NCI-H460 (cell line): ENCODE data around the gene GMDS. TPM values are rescaled to one million over a fixed set of nuclear protein-coding genes. Genes with fewer than 3 reads are reported as not detected.

Experiments
- DNase-seq: peaks from one replicate; pipeline ENCODE4 v3.0.0-alpha.2; 2016; ENCODE audit warnings: low read depth; ENCODE audit errors: extremely low read depth
- total RNA-seq: library from RNA; depleted of rRNA; stranded (reverse); fragments of >200 nt; shearing (Covaris generic); gene quantifications from 2 replicates; pipeline ENCODE4 v1.2.3, GENCODE V29; 2014

The GMDS gene
- total RNA-seq, 1 experiment from 2014 or later, result 20.3 TPM

DNA sequence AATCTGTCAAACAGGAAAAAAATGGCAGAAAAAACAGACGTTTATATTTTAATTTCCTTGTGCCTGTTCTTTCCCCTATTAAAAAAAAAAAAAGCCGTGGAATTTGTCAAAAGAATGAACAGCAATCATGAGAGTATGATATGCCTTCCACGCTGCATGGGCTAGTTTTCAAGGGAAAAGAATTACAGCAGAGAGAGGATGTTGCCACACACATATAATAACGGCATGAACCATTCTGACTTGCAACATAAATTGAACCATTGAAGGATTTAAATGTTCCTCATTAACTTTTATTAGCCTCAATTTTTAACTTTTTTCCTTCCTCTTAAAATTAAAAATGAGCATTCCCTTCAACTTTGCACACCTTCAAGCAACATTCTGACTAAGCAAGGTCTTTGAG lies 333.9 kb downstream of the GMDS start:
- DNase-seq, result no peak

GRCh38 chr6:1910621-1911407 lies 334.6 kb downstream of the GMDS start:
- no peak for DNase-seq

GRCh38 chr6:1908784-1909183 lies 336.6 kb downstream of the GMDS start:
- DNase-seq, result no peak

DNA sequence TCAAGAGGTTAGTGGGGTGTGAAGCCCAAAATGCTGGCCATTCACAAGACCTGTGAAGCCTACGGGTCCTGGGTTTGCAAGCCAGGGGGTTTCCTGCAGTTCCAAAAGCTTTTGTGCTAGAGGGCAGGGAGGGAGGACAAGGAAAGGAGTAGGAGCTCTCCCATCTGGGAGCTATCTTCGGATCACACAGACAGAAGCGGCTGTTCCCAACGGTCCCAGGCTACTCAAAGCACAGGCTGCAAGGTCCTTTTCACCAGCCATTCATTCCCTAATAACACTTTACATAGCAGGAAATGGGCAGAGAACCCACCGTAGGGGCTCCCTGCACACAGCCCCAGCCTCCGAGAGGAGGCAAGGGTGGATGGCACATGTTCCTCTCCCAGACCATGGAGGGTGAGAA lies 338.8 kb downstream of the GMDS start:
- DNase-seq, result no peak

DNA sequence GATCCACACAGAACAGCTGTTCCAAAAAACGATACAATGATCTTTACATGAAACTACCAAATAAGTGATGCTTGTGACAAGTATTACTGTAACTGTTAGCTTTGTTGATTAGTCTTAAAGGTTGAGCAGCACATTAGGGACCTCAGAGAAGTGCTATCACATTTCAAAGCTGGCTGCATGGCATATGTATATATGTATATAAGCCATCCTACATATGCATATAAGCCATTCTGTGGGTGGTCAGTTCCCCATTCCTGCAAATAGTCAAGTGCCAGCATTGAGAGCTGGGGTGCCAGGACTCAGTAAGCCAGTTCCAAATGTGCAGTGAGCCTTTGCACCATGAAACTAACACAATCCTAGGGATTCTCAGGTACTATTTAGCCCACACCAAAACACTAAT lies 339.4 kb downstream of the GMDS start:
- no peak for DNase-seq

DNA sequence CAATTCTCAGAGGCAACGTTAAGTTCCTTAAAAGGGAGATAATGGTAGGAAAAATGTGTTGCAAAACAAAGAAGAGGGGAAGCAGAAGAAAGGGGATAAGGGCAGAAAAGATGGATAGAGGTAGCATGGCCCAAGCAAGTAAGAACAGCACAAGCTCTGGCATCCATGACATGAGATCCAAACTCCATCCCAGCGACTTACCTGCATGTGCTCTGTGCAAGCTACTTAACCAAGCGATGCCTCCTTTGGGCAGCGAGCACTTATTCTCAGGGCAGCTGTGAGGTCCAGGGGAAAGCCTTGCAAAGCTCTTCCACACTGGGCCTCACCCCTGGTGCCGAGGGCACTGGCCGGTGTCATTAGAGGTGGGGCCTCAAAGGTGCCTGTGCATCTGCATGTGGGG lies 340.5 kb downstream of the GMDS start:
- DNase-seq, result no peak

- DNase-seq, result no peak
Measured at GRCh38 chr6:1904466-1904799, 341.0 kb downstream of the GMDS start.

DNA sequence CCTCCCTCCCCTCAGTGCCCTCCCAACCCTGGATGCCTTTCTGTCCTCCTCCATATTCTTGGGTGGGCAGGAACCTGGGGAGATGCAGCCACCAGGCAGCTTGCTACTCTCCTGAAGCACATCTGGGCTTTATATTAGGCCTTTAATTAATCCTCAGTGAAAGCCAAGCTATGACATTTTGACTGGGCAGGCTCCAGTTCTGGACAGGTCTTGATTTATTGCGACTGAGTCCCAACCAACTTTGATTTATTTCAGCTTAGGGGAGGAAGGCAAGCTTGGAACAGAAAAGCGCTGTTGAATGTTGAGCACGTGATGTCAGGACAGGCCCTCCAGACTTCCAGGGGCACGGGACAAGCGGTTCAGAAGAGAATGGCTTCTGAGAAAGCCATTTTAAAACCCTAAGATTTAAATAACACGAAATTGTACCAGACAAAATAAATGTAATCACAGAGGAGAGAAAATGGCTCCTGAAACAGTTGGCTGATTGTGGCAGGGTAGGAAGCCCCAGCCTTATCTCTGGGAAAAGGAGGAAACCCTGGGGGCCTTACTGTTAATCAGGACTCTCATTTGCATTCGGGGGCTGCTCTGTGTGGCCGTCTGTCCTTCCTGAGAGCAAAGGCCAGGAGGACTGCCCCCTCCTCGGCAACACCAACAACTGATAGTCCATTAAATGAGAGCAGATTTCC lies 341.5 kb downstream of the GMDS start:
- DNase-seq, result no peak

- no peak for DNase-seq
Measured at GRCh38 chr6:1901556-1901955, 343.8 kb downstream of the GMDS start.

GRCh38 chr6:1896897-1897296 lies 348.5 kb downstream of the GMDS start:
- no peak for DNase-seq

GRCh38 chr6:1895721-1896120 lies 349.7 kb downstream of the GMDS start:
- no peak for DNase-seq

- no peak for DNase-seq
Measured at GRCh38 chr6:1894954-1895353, 350.5 kb downstream of the GMDS start.

- no peak for DNase-seq
Measured at GRCh38 chr6:1893470-1894130, 351.8 kb downstream of the GMDS start.

- no peak for DNase-seq
Measured at GRCh38 chr6:1892716-1893115, 352.7 kb downstream of the GMDS start.

- no peak for DNase-seq
Measured at GRCh38 chr6:1890987-1891386, 354.4 kb downstream of the GMDS start.

DNA sequence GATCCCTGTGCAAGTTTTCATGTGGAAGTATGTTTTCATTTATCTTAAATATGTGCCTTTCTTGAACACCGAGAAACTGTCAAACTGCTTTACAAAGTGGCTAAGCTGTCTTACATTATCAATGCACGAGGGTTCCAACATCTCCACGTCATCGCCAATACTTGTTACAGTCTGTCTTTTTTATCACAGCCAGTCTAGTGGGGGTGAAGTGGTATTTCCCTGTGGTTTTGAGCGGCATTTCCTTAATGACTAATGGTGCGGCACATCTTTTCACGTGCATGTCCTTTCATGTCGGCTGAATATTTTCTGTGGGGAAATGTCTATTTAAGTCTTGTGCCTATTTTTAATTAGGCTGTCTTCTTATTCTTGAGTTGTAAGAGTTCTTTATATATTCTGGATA lies 355.3 kb downstream of the GMDS start:
- no peak for DNase-seq

- DNase-seq, result no peak
Measured at GRCh38 chr6:1885576-1886011, 359.8 kb downstream of the GMDS start.

- no peak for DNase-seq
Measured at GRCh38 chr6:1884313-1884712, 361.1 kb downstream of the GMDS start.

DNA sequence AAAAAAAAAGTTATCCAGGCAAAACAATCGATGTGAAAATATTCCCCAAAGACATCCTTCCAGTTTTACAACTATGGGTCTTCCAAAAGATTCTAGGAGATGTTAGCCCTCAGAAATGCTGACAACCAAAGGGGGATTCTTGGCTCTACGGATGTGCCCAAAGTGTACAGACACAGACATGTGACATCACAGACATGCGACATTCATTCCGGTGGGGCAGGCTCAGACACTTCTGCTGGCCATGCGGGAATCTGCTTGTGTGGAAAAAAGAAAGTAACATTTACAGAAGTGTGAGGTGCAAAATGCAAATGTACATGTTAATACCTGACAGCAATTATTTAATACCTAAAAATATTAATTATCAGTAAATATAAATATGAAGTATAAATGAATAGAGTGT lies 367.1 kb downstream of the GMDS start:
- DNase-seq, result no peak

- DNase-seq, result no peak
Measured at GRCh38 chr6:1873781-1874180, 371.6 kb downstream of the GMDS start.

- DNase-seq, result no peak
Measured at GRCh38 chr6:1872649-1873131, 372.7 kb downstream of the GMDS start.
